ENCODE results near the gene CYTIP. TPM values are rescaled to one million over a fixed set of nuclear protein-coding genes. Genes with fewer than 3 reads are reported as not detected.

Gene CYTIP
- total and polyA plus RNA-seq, 2 of the 13 experiments (the other 11 are each of a cell fraction or from before 2014, with no cell fraction given), result not detected

GRCh38 chr2:157415591-157416101 is 28.2 kb downstream of the CYTIP start (continued):
- no peak for TF ChIP-seq ZNF724P (CRISPR knock-in tag; IDR thresholded peaks at IDR 0.05; ENCODE audit: borderline replicate concordance)

- no peaks in the 10 kb centered on the region for H4K20me1 ChIP-seq (ENCODE audit: insufficient read depth, low read length)
- no peaks in the 10 kb centered on the region for H3K4me1 ChIP-seq (ENCODE audit: insufficient read depth, low read length)
- FAIRE-seq (no peak), ATAC-seq (no peak), DNase-seq (ENCODE audit: low spot score) (no peak)
- no peaks in the 10 kb centered on the region for H3K36me3 ChIP-seq (replicated peaks in 1 of 2; ENCODE audit: control insufficient read depth in 1 of 2, insufficient read depth in 2 of 2, low read length in 2 of 2)
- ChIA-PET POLR2A (no interaction called here), CTCF (ENCODE audit: low intra/inter-chr PET ratio, low total read pairs) (no interaction called here)
- 54% methylated on average over 1 of the region's 1 CpG for WGBS (ENCODE audit: low lambda C conversion rate)
- no peak overlapping the region for H3K9ac ChIP-seq (ENCODE audit: insufficient read depth, low read depth, low read length)
- intact Hi-C loops (cut with micrococcal nuclease; ENCODE audit: unreplicated experiment) (no loop called here), in situ Hi-C loops (cut with HindIII; ENCODE audit: extremely low pct_ligation_motif_present, low pct_unique_long_range_greater_than_20kb) (no loop called here)
- H3K4me3 ChIP-seq (replicated peaks in 1 of 3; ENCODE audit: insufficient read depth in 1 of 3, low read depth in 2 of 3, low read length in 3 of 3), result no peak overlapping the region
- no peaks in the 10 kb centered on the region for H3K79me2 ChIP-seq (ENCODE audit: insufficient read depth, low read length)
- H2AFZ ChIP-seq (ENCODE audit: low read length), result no peak overlapping the region
- H3K27me3 ChIP-seq (ENCODE audit: control insufficient read depth in 1 of 2, insufficient read depth in 2 of 2, low read length in 2 of 2), result no peaks in the 10 kb centered on the region
- no peak for TF ChIP-seq ZNF615 (CRISPR knock-in tag; IDR thresholded peaks at IDR 0.05; ENCODE audit: borderline replicate concordance)
- TF ChIP-seq ZNF292 (CRISPR knock-in tag; IDR thresholded peaks at IDR 0.05; ENCODE audit: borderline replicate concordance, low read depth), result no peak
- no peak for TF ChIP-seq GPBP1L1 (CRISPR knock-in tag; IDR thresholded peaks at IDR 0.05)
- no peak for TF ChIP-seq IRX3 (CRISPR knock-in tag; IDR thresholded peaks at IDR 0.05; ENCODE audit: borderline replicate concordance, low read depth)
- TF ChIP-seq LRRFIP1 (CRISPR knock-in tag; conservative IDR thresholded peaks at IDR 0.05), result no peak
- no peak for TF ChIP-seq CAMTA2 (CRISPR knock-in tag; IDR thresholded peaks at IDR 0.05; ENCODE audit: borderline replicate concordance)
- no peak for TF ChIP-seq ARID5B (CRISPR knock-in tag; IDR thresholded peaks at IDR 0.05)
- no peak for TF ChIP-seq ZNF256 (CRISPR knock-in tag; conservative IDR thresholded peaks at IDR 0.05)
- no peak for TF ChIP-seq ZNF430 (CRISPR knock-in tag; IDR thresholded peaks at IDR 0.05)
- TF ChIP-seq MEIS2 (CRISPR knock-in tag; IDR thresholded peaks at IDR 0.05), result no peak
- no peak for TF ChIP-seq PBX3 (CRISPR knock-in tag; IDR thresholded peaks at IDR 0.05; ENCODE audit: borderline replicate concordance)
- no peak for TF ChIP-seq MIER3 (CRISPR knock-in tag; IDR thresholded peaks at IDR 0.05; ENCODE audit: borderline replicate concordance)
- H3K27ac ChIP-seq (ENCODE audit: extremely low read length, insufficient read depth, low read length), result no peak overlapping the region
- no peak overlapping the region for H3K4me2 ChIP-seq (ENCODE audit: low read depth, low read length)
- no peaks in the 10 kb centered on the region for H3K9me3 ChIP-seq (ENCODE audit: low read length)
- BruUV-seq (replicated peaks), result no TSS peak
These were observed 29.8 kb downstream of the CYTIP start for GRCh38 chr2:157414050-157414449.
